Left colon (tissue), 2 donors: ENCODE measurements around the gene MPRIP. TPM values are rescaled to one million over a fixed set of nuclear protein-coding genes. Genes with fewer than 3 reads are reported as not detected.

Experiments
- ATAC-seq: fragments of 200-7000 bp; cut with Tn5 transposase; one replicate; pipeline ENCODE4 v1.9.1; 2020; ENCODE audit warnings: mild to moderate bottlenecking, moderate library complexity
- DNase-seq, 2 donors: peaks; one replicate each; pipeline ENCODE4 v3.0.0-alpha.2; 2020
- intact Hi-C, 2 donors: fragments of 100-400 bp; cut with DNase I in 1 of 2; cut with micrococcal nuclease in 1 of 2; formaldehyde crosslinking; loops; one replicate each; pipeline versions ENCODE4 v1.11.2 to v1.14.0; 2022; cut with DNase I, micrococcal nuclease
- total RNA-seq, 2 donors: library from RNA; stranded (reverse); fragmentation: NEBNext Ultra II Directional; extraction: Animal tissue kit (Norgen Biotek cat#: 25700); gene quantifications; one replicate each; pipeline ENCODE4 v1.2.1, GENCODE V29; 2021
- donor health status: DM: no; HTN: no; CAD: no.
- donor health status: DM: yes; HTN: yes; CAD: no.

MPRIP gene
- total RNA-seq, 2 donors from 2014 or later = 160 to 169 TPM

- ATAC-seq = no peak
- no peak for DNase-seq
- intact Hi-C loops = no loop called here
Measured at GRCh38 chr17:17075125-17075781, 33.0 kb downstream of the MPRIP start.

DNA sequence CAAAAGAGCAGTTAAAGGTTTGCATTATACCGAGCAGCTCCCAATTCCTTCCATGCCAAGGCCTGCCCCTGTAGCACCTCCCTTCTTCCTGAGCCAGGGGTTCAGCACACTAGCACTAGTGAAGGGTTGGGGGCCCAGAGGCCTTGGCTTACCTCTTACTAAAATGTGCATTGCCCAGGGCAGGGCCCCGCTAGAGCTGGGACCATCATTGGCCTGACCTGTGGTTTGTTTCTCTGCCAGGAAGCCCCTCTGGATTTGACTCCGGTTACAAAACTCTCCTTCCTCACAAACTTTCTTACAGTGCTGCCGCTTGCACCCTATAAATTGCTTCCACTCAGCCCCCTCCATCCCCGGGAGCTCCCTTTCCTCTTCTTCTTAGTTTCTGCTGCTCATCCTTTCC, 33.8 kb downstream of the MPRIP start:
- intact Hi-C loops = no loop called here
- ATAC-seq (no peak), DNase-seq (no peak)

DNA sequence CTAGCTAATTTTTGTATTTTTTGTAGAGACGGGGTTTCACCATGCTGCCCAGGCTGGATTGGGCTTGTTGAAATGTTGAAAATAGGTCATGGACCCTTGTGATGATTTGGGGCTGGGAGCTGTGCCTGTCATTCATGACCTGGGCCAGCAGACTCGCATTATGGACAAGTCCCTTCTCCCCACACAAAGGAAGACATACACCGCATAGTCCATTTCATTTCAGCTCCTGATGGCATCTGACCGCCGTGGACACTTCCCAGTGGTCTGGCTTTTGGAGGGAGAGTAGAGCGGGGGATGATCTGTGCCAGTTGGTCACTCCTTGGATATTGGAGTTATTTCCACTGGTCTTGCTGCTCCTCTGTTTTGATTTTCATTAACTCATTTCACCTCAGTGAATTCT, 34.8 kb downstream of the MPRIP start:
- DNase-seq = no peak
- intact Hi-C loops = no loop called here
- no peak for ATAC-seq

GRCh38 chr17:17077861-17078732, 35.8 kb downstream of the MPRIP start:
- intact Hi-C loops = no loop called here
- ATAC-seq (peak; percentile 93), DNase-seq (peak; percentile 71 to 78)

DNA sequence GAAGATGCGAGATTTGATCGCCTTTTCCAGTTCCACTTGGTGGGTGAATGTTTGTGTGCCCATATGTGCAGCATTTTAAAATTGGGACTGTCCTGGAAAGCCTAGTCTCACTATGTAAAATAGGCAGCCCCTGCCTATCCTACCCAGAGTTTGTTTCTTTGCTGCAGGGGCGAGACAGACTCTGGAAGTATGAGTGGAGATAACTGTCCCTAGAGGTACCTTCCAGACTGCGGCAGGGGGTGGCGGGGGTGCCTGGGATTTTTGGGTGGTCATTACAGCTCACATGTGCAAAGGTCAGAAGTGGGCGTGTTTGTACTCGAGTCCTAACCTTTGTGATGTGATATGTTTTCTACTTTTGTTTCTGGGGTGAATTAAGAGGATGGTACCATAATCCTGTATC, 36.6 kb downstream of the MPRIP start:
- ATAC-seq (no peak), DNase-seq (no peak)
- intact Hi-C loops = no loop called here

- no peak for DNase-seq
- no peak for ATAC-seq
- intact Hi-C loops = no loop called here
Measured at GRCh38 chr17:17079336-17079735, 37.1 kb downstream of the MPRIP start.

DNA sequence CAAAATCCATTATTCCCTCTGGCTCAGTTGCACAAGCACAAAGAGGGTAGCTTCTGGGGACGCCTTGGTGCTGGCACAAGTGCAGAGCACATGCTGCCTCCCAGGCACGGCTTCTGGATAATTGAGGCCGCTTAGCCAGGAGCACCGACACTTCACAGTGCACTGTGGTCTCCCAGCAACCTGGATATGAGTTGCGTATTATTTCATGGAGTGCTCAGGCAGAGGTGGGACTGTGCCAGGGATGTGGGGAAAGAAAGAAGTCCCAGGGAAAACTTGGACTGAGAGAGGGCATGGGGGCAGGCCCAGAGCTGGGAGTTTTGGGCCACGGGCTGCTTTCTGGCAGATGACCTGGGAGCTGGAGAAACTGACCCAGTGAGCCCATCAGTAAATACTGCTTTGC, 37.5 kb downstream of the MPRIP start:
- intact Hi-C loops = loop anchor here in 1 of 2 donors (5.0 kb wide), 1 partner anchor 78 kb away; no protein-coding TSS in a partner anchor
- peak in 1 of 2 donors; percentile 27 for DNase-seq
- ATAC-seq = no peak

GRCh38 chr17:17080181-17080631, 37.9 kb downstream of the MPRIP start:
- ATAC-seq = peak; percentile 14

GRCh38 chr17:17080781-17081180, 38.5 kb downstream of the MPRIP start:
- intact Hi-C loops = loop anchor here in 1 of 2 donors (5.0 kb wide), 1 partner anchor 77 kb away; no protein-coding TSS in a partner anchor
- ATAC-seq = peak; percentile 6
- peak in 1 of 2 donors; percentile 18 for DNase-seq

More at GRCh38 chr17:17080181-17080631, 37.9 kb downstream of the MPRIP start:
- peak in 1 of 2 donors; percentile 18 for DNase-seq
- intact Hi-C loops = loop anchor here in 1 of 2 donors (5.0 kb wide), 1 partner anchor 77 kb away; no protein-coding TSS in a partner anchor

DNA sequence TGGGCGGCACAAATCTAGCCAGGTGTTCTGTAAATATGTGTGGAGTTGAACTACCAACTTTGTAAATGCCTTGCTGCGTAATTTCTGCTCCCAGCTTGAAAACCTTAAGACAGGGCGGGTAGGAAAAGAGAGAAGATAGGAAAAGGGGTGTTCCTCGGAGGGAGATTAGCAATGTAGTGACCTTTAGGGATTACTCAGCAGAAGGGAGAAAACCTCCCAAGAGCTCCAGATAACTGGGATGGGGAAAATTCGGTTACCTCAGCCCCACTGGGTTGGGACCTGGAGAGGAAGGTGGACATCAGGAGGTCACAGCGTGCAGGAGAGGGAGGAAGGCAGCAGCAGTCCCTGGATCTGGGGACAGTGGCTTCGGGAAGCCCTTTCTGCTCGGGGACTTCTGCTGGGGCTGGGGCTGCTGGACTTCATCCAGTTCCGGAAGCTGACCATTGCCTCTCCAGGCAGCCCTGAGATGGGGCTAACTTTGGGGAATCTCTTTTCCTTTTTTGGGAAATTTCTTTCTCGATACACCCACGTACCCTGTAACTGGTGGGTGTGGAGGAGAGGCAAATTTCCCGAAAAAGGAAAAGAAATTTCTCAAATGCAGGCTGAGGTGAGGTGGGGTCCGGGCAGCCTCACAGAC, 39.2 kb downstream of the MPRIP start:
- ATAC-seq = no peak
- peak in 1 of 2 donors; percentile 16 for DNase-seq
- intact Hi-C loops = loop anchor here in 1 of 2 donors (5.0 kb wide), 1 partner anchor 76 kb away; no protein-coding TSS in a partner anchor

DNA sequence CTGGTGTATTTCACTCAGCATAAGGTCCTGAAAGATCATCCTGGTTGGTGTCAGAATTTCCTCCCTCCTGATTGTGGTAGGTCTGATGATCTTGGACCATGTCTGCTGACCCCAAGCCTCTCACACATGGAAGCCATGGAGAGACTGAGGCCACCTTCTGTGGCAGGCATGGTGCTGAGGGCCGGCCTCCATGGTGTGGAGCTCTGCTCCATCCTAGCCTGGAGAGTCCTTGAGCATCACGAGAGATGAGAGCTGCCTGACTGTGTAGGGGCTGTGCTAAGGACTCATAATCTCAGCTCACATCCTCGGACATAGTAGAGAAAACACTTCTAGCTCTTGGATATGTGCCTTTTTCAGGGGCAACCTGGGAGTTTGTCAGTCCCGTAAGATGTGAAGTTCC, 40.6 kb downstream of the MPRIP start:
- DNase-seq (no peak), ATAC-seq (no peak)
- intact Hi-C loops = loop anchor here in 1 of 2 donors (5.0 kb wide), 1 partner anchor 74 kb away; no protein-coding TSS in a partner anchor

DNA sequence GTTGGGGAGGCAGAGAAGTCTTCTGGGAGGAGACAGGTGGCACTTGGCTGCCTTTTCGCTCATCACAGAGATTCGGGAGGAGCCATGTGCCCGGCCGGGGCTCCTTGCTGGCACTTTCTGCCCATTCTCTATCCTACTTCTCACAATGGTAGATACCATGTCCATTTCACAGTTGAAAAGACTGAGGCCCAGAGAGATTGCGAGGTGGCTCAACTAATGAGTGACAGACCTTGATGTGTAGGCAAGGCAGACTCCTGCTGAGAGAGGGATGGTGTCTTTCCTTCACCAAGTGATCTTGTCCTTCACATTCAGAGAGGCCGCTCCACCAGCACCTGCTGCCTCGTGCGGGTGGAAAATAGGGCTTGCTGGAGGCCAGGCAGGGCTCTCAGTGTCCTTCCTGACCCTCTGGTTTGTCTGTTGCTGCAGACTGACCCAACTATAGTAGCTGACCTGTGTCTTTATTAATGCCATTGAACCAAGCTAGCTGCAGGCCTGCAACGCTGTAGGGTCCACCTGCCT, 42.1 kb downstream of the MPRIP start:
- ATAC-seq (no peak), DNase-seq (peak in 1 of 2 donors; percentile 12)
- intact Hi-C loops = loop anchor here in 1 of 2 donors (5.0 kb wide), 1 partner anchor 73 kb away; no protein-coding TSS in a partner anchor

DNA sequence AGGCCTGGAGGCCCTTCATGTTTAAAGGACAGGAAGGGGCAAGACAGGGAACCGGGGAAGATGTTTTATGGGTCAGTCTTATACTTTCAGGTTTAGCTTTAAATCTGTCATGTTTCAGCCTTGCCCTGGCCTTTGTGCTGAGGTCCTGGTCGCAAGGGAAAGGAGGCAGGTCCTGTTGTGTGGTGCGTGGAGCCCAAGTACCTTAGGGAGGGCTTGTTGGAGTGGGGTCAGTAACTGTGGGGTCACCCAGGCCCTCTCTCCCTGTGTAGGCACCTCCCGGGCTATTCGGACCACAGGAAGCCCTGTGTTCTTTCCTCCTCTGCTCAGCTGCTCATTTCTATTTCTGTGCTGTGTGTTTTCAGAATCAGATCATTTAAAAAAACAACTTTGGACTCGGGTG, 42.7 kb downstream of the MPRIP start:
- no peak for ATAC-seq
- DNase-seq = peak in 1 of 2 donors; percentile 20
- intact Hi-C loops = loop anchor here in 1 of 2 donors (5.0 kb wide), 1 partner anchor 72 kb away; no protein-coding TSS in a partner anchor

DNA sequence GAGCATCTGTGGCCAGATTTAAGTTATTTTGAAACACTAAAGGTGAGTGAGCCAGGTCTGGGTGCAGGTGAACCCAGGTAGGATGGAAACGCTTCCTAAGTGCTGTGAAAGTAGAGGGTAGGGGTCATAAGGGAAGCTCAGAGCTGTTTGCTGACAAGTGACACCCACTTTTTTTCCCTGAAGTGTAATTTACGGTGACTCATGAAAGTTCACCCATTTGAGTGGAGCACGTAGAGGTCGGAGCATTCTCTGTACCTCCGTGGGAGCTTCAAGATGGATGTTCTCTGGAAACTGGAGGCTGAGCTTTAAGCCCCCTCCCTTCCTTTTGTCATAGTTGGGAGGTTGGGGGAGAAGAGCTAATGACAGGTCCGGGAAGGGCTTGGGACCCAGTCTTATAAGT, 44.3 kb downstream of the MPRIP start:
- DNase-seq (peak in 1 of 2 donors; percentile 1), ATAC-seq (no peak)
- intact Hi-C loops = no loop called here

- ATAC-seq (no peak), DNase-seq (peak in 1 of 2 donors; percentile 15)
- intact Hi-C loops = no loop called here
Measured at GRCh38 chr17:17087424-17088015, 45.3 kb downstream of the MPRIP start.

DNA sequence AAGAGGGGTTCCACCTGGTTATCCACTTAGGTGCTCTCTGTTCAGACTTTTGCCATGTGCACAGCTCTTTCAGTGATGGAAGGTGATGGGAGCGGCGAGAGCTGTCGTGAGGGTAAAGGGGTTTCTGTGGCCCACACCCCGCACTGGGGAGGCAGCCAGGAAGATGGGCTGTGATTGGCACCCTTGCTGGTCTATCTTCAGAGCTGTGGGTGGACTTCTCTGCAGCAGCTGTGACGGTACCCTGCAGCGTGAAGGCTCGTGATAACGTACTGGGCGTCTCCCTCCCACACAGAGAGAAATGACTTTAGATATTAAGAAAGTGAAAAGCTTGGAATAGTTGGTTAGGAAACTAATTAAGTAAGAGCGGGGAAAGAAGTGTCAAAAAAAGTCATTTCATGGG, 45.8 kb downstream of the MPRIP start:
- DNase-seq (peak in 1 of 2 donors; percentile 17), ATAC-seq (no peak)
- intact Hi-C loops = no loop called here

GRCh38 chr17:17088541-17089525, 46.6 kb downstream of the MPRIP start:
- ATAC-seq (no peak), DNase-seq (peak in 1 of 2 donors; percentile 22)

More at GRCh38 chr17:17088541-17089525, 46.6 kb downstream of the MPRIP start:
- intact Hi-C loops = no loop called here
